ENCODE measurements around the gene MCF2L.

Gene MCF2L

DNA sequence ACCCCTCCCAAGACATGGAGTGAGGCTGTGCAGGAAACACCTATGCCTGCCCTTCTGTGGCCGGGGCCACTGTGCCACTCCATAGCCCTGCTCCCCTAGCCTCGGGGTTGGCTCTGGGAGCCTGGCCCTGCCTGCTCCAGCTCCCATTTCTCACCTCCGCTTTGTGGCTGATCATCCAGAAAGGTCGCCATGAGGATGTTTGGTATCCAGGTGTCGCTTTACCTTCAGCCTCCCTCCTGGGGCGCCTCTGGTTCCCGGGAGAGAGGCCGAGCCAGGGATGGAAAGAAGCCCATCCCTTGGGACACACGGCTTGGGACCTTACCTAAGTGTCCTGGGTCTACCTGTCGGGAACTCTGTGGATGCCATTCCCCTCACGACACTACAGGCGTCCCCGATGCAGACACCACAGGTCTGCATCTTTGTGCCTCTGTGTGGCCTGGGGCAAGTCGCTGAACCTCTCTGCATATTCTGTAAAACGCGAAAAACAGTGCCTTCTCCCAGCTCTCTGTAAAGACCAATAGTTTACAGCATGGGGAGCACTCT is 3.4 kb upstream of the MCF2L start:
- no peak for DNase-seq (ENCODE audit: low spot score)

DNA sequence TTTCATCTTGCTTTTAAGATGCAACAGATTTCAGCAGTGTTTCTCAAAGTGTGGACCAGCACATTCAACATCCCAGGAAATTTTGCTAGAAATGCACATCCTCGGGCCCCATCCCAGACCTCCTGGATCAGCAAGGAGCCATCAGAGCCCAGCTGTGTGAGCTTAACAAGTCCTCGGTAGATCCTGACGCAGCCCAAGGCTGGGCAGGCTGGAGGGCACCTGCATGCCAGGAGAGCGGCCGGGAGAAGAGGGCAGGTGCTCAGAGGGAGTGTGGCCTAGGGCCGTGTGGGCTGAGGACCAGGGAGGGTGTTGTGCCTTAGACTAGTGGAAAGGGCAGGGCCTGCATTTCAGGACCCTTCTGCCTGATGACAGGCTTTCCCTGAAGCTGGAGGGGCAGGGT is 2.2 kb upstream of the MCF2L start:
- no peak for DNase-seq (ENCODE audit: low spot score)

DNA sequence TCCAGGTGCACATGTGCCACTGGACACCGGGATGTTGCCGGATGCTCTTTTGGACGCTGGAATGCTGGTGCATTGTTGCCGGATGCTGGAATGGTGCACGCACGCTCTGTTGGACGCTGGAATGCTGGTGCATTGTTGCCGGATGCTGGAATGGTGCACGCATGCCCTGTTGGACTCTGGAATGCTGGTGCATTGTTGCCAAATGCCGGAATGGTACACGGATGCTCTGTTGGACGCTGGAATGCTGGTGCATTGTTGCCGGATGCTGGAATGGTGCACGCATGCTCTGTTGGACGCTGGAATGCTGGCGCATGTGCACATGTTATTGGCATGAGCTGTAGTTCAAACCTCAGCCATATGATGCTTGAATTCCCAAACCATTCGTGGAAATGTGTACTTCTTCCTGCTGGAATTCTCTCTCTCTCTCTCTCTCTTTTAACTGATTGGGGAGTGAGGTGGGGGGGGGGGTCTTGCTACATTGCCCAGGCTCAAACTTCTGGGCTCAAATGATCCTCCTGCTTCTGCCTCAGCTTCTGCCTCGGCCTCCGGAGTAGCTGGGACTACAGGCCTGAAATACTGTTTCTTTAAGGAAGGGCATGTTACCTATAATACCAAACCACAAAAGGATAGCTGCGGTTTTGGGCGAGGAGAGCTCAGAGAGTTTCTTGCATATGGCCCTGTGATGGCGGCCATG is 1.2 kb upstream of the MCF2L start:
- no peak for DNase-seq (ENCODE audit: low spot score)

DNA sequence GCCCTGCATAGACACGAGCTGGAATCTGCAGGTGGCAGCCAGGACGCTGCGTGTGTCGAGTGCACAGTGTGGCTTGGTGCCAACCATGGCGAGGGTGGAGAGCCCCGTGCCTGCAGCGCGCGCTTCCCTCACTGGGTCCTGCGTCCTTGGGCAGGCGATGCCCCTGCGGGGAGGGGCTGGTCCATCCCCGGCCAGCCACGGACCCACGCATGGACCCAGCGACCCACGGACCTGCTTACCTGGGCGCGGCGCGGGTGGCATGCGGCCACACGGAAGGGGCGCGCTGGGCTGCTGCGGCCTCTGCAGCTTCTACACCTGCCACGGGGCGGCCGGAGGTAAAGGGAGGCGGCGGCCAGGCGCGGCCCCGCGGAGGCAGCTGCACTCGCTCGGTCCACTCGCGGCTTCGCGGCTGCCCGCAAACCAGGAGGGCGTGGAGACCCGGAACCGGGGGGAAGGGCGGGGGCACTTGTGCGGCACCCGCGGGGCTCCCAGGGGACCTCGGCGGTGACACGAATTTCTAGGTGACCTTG is 569 bp upstream of the MCF2L start:
- DNase-seq (ENCODE audit: low spot score) = no peak

DNA sequence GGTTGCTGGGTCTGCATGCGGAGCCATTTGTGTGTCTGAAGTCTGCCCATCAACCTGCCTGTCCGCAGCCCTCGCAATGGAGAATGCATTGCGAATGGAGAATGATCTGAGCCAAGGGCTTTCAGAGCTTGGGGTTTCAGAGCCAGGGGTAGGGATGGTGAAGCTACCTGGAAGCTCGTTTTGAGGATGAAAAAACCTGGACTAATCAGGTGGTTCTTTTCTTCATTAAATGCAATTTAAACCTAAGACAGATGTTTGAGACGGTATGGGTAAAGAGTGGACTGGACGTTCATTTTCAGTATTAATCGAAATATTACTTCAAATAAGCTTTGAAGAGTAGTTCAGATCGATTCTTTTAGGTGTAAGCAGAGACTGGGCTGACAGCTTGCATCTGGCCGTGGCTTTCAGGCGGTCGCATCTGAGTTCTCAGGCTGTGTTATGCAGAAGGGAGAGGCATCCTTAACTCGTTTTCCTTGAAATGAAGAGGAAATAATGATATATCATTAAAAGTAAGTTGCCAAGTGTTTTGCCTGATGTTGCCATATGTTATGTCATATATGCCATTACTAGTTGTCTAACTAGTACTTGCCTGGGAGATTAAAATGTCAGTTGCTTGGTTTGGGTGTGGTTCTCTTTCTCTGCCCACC is 801 bp downstream of the MCF2L start:
- DNase-seq (ENCODE audit: low spot score) = peak; percentile 61

DNA sequence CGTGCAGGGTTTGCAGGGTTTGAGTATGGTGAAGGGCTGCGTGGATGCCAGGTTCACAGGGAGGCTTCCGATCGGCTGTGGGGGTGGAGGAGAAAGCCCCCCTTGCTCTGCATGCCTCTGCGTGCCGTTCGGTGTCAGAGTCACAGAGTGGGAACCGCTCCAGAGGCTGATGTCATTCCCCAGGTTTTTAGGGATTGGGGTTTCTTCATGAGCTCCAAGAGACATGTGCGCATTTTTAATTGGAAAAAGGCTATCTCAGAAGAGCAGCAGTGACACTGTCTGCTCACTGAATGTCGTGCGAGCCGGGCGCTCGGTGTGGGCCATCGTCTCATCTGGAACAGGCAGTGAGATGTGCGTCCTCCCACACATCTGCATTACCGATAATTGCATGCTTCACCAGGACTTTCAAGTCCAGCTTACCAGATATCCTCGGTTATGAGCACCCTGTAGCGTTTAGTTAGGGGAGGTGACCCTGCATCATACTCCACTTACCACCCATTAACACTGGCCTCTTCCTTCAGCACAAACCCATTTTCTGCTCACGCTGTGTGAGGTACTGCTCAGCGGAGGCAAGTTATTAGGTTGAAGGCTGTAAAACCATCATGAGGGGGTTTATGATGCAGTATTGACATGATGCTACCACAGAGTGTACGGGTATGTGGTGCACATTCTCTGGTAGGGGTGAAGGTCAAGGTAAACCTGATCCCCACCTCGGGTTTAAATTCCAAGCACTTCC is 1.7 kb downstream of the MCF2L start:
- DNase-seq (ENCODE audit: low spot score) = no peak

DNA sequence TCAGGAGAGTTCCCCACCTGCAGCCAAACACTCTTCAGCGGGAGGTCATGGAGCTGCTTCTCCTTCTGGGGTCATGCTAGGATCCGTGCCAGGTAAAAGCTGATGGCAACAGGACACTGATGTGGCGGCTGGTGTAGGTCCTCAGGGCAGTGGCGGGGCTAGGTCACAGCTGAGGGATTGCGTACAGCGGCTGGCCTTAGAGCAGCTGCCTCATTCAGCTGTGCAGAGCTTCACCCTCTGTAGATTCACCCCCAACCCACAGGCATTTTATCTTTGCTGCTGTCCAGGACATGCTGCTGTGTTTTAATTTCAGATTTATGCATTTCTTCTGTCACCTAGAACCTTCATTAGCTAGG is 2.3 kb downstream of the MCF2L start:
- no peak for DNase-seq (ENCODE audit: low spot score)

DNA sequence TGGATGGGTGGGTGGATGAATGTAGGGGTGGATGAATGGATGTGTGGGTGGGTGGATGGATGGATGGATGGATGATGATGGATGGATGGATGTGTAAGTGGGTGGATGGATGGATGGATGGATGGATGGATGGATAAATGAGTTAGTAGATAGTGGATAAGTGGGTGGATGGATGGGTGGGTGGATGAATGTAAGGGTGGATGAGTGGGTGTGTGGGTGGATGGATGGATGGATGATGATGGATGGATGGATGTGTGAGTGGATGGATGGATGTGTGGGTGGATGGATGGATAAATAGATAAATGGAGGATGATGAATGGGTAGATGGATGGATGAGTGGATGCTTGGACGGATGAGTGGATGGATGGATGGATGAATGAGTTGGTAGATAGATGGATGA is 3.2 kb downstream of the MCF2L start:
- no peak for DNase-seq (ENCODE audit: low spot score)

DNA sequence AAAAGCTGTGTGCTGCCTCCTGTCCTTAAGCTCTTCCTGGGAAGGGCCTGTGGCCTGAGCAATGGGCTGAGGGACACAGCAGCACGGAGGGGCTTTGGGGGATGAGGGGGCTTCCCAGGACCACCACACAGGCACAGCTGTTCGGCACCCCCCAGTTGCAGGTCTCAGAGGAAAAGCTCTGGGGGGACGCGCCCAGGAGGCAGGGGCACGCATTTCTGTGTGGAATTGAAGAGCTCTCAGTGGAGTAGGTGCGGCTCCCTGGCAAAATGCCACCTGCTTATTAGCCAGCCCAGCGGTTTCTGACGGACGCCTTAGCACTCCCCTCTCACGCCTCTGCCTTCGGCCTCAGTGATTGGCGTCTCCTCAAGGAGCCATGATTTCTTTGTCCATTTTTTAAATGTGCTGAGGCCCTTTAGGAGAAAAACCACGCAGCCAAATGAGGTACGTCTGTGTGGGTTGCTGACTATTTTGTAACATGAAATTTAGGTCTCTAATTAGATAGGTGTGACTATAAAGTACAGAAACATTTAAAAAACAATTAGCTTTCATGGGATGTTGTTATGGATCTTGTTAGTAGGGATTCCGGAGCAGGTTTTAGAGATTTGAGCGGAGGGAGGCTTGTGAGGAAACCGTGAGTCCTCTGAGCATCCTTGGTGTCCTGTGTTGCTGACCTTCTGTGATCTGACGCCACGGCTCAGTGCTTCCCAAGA is 4.0 kb downstream of the MCF2L start:
- no peak for DNase-seq (ENCODE audit: low spot score)

DNA sequence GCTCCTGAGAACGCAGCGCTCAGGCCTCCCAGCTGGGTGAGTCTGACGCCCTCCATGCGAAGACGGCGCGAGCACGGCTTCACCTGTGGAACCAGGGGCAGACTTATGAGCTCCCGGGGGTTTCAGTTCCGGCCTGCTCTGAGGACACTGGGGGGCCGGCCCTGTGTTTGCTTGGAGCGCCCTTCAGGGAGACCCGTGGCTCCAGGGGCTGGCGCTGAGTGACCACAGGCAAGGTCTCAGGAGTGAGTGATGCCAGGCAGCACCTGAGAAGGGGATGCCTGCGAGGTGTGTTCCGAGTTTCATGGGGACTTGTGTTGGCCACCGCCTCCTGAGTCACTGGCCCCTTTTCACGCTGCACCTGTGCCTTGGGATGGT is 4.5 kb downstream of the MCF2L start:
- DNase-seq (ENCODE audit: low spot score) = no peak

DNA sequence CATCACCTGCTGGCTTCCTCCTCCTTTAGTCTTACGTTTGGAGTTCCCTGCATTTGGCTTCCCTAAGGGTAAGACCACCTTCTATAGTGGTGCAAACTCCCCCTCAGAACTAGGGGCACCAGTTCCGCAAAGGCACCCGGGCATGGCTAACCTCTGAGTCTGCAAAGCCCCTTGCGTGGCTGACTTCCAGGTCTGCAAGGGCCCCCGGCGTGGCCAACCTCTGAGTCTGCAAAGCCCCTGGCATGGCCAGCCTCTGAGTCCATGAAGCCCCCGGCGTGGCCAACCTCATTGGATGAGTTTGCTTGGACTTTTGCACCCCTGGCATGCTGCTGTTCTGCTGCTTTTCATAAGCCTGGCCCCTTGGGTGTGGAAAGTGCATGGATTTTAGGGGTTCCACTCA is 5.1 kb downstream of the MCF2L start:
- DNase-seq (ENCODE audit: low spot score) = no peak

DNA sequence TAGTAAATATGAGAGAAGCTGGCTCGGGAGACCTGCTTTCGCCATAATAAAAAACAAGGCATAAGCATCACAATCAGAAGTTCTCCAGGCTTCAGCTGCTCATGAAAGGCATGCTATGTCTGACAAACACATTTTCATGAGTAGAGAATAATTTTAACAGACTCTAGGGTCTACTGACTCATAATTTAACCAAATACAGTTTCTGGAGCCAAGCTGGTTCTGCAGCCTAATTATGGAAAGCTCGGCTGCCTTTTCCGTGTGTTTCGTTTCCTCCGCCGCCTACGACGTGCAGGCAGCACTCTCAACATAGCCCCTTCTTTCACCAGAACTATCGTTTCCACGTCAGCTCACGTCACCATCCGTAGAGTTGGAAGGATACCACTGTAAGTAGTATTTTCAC is 5.7 kb downstream of the MCF2L start:
- no peak for DNase-seq (ENCODE audit: low spot score)

DNA sequence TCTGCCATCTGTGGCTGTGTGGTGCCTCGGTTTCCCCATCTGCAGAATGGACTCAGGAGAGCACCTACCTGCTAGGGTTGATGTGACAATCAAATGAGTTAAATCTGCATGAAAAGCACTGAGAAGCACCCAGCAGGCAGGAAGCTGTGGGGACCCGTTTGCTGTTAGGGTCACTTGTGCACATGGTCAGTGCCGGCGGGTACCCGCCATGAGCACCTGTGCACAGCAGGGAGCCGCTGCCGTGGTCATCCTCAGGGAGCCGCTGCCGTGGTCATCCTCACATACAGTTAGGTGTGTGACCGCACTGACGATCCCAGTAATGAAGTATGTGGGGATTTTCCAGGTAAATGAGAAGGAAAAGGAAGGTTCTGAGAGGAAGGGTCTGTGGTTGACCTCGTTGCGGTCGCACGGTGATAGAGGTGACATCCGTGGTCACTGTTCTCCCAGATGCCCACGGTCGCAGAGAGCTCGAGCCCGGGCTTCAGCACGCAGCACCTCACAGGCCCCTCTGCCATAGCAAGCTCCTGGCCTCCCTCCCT is 6.5 kb downstream of the MCF2L start:
- no peak for DNase-seq (ENCODE audit: low spot score)

DNA sequence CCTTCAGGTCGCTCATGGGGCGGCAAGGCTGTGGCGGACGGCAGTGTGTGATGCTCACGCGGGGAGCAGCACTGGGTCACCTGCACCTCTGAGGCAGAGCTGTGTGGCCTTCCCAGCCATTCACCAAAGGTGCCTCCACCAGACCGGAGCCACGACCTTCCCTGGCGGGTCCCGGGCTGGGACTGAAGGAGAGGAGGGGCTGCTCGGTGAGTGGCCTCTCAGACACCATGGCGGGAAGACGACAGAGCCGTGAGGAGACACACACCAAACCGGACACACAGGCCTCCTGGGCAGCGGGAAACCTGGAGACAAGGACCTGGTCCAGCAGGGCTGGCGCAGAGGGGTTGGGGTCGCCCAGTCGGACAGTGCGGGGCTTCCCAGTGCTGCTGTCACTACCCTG is 7.5 kb downstream of the MCF2L start:
- no peak for DNase-seq (ENCODE audit: low spot score)

DNA sequence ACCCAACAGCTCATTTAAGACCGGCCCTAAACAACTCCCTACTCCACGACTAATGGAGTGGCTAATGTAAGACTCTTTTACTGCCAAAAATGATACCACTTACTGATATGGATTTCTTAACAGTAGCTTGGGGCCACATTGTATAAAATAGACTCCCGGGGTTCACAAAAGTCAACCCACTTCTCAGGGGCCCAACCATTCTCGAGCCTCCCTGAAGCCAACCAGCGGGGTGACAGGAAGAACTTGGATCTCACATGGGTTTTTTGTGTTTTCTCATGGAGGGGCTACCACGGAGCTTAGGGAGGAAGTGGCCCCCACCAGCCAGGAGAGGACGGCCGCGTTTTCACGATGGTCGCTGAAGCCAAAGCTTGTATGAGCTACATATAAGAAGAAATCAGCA is 8.1 kb downstream of the MCF2L start:
- no peak for DNase-seq (ENCODE audit: low spot score)

DNA sequence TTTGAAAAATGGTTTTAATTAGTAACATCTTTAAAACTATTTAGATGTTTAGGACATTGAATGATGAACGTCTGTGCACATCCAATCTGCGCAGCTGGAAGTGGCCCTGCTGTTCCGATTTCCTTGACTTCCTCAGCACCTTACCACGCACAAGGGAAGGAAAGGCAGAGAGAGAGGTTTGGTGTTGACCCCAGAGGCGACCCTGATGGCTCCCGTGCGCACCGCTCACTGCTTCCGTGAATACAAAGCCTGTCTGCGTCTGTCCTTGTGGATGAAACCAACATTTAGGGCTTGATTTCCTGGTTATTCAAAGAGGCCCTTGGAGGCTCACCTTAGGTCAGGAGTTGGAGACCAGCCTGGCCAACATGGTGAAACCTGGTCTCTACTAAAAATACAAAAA is 8.5 kb downstream of the MCF2L start:
- no peak for DNase-seq (ENCODE audit: low spot score)

DNA sequence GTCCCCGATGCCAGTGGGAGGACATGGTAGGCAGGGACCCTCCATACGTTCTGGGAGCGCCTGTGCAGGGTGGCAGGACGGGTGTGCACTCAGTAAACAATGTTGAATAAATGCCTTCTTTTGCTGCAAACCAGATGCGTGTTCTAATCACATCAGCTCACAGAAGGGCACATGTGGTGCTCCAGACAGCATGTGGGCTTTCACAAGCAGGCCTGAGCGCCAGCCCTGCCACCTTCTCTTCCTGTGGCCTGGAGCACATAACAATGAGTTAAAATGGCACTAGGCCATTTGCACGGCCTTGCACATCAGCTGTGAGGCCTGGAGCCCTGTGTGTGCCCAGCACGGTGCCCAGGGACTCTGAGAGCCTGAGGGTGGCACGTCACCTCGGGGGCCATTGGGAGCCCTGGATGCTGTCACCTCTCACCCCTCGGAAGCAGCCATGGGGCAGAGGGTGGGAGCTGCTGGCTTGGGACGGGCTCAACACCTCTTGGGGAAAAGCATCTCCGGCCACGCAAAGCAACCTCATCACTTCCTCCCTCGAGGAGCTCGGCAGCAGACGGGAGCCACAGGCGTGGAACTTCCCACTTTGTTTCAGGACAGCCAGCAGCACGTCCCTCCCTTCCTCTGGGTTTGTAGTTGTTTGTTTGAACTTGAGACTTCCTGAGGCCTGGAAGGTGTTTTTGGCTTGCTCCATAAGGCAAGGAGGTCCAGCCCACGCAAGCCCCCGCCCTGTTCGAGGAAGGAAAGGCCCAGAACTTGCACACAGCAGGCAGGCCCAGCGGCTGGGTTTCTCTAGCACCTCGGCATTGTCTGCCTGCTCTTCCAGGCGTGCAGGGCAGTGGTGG is 9.8 kb downstream of the MCF2L start:
- no peak for DNase-seq (ENCODE audit: low spot score)

DNA sequence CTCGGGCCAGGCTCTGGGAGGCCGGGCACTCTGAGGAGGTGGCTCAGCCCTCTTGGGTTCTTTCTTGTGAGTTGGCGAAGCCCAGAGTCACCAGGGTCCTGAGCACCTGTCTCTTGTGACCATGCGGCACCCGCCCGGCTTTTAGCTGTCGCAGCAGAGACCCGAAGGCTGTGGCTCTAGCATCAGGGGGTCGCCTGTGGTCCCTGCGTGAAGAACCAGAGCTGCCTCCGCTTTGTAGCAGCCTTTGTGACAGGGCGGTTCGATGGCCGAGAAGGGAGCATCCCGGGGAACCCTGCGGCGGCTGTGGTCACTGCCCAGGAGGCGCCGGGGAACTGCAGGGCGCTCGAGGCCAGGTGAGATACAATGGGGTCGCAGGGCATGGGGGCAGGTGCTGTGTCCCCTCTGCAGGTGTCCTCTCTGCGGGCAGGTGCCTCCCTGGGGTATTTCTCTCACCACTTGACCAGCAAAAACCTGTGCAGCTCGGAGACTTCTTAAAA is 10.4 kb downstream of the MCF2L start:
- no peak for DNase-seq (ENCODE audit: low spot score)

DNA sequence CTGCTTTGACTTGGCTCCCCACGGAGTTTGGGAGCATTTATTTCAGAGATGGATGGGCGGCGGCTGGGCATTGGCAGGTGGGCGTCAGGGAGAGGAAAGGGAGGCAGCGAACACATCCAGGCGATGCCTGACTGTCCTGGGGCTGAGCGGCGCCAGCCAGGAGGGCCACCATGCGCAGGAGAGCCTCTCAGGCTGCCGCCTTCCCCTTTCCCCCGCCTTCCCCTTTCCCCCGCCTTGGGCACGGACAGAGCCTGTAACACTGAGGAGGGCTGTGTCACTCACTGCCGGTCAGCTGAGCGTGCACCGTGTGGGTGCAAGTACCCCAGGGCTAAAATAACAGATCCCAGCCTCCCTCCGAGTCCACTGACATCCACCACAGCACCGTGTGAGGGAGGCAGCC is 11.4 kb downstream of the MCF2L start:
- no peak for DNase-seq (ENCODE audit: low spot score)

DNA sequence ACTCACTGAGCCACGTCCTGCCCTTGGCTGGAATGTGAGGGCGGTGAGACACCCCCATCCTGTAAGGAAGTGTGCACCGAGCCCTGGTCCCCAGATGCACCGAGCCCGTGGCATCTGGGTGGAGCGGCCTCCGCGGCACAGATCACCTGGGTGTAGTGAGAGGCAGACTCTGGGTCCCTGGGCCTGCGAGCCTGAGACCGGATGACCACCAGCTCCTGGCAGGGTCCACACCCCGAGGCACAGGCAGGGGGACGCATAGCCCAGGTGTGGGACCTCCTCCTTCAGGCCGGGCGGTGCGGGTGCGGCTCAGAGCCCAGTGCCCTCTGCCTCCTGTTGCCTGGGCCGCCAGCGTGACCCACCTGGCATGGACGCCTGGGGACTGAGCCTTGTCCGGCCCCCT is 12.4 kb downstream of the MCF2L start:
- no peak for DNase-seq (ENCODE audit: low spot score)
